HG02943 (cell line): ENCODE measurements around the gene MAGI1.

Experiments
- ATAC-seq: cut with Tn5 transposase; IDR thresholded peaks from one replicate; pipeline ENCODE4 v1.9.1; 2021; ENCODE audit warnings: mild to moderate bottlenecking, low read depth, moderate library complexity; ENCODE audit not compliant: unreplicated experiment

Gene MAGI1

GRCh38 chr3:65419233-65419632, 619.5 kb downstream of the MAGI1 start:
- no peak for ATAC-seq

- no peak for ATAC-seq
Measured at GRCh38 chr3:65413891-65414290, 624.8 kb downstream of the MAGI1 start.

GRCh38 chr3:65412588-65412987, 626.1 kb downstream of the MAGI1 start:
- ATAC-seq = no peak

GRCh38 chr3:65411367-65411766, 627.4 kb downstream of the MAGI1 start:
- no peak for ATAC-seq

GRCh38 chr3:65409176-65409569, 629.5 kb downstream of the MAGI1 start:
- ATAC-seq = no peak

GRCh38 chr3:65408531-65409175, 630.1 kb downstream of the MAGI1 start:
- no peak for ATAC-seq

GRCh38 chr3:65406470-65406869, 632.2 kb downstream of the MAGI1 start:
- ATAC-seq = no peak

- ATAC-seq = no peak
Measured at GRCh38 chr3:65402597-65402996, 636.1 kb downstream of the MAGI1 start.

GRCh38 chr3:65401359-65402305, 637.1 kb downstream of the MAGI1 start:
- no peak for ATAC-seq

GRCh38 chr3:65400899-65401298, 637.8 kb downstream of the MAGI1 start:
- no peak for ATAC-seq

GRCh38 chr3:65398953-65399352, 639.8 kb downstream of the MAGI1 start:
- ATAC-seq = no peak

GRCh38 chr3:65396078-65396477, 642.6 kb downstream of the MAGI1 start:
- no peak for ATAC-seq

GRCh38 chr3:65391068-65391467, 647.6 kb downstream of the MAGI1 start:
- no peak for ATAC-seq

- no peak for ATAC-seq
Measured at GRCh38 chr3:65385805-65386204, 652.9 kb downstream of the MAGI1 start.

- no peak for ATAC-seq
Measured at GRCh38 chr3:65381496-65382010, 657.2 kb downstream of the MAGI1 start.

- no peak for ATAC-seq
Measured at GRCh38 chr3:65379223-65379622, 659.5 kb downstream of the MAGI1 start.

- no peak for ATAC-seq
Measured at GRCh38 chr3:65377637-65378036, 661.1 kb downstream of the MAGI1 start.

- no peak for ATAC-seq
Measured at GRCh38 chr3:65376426-65376825, 662.3 kb downstream of the MAGI1 start.

- ATAC-seq = no peak
Measured at GRCh38 chr3:65371053-65371452, 667.7 kb downstream of the MAGI1 start.

- no peak for ATAC-seq
Measured at GRCh38 chr3:65368866-65369265, 669.9 kb downstream of the MAGI1 start.

- ATAC-seq = no peak
Measured at GRCh38 chr3:65362688-65363087, 676.0 kb downstream of the MAGI1 start.

GRCh38 chr3:65361448-65361847, 677.3 kb downstream of the MAGI1 start:
- ATAC-seq = no peak
